GM12875 (cell line): ENCODE results near the gene FRYL.

ENCODE experiments used
- H3K4me3 ChIP-seq: one replicate; pipeline ENCODE4 v1.5.1; 2011; ENCODE audit warnings: low read depth, low read length, control low read depth
- CTCF ChIP-seq: IDR thresholded peaks from 2 replicates; pipeline ENCODE4 v1.5.1; 2011; ENCODE audit warnings: low read depth, mild to moderate bottlenecking, control low read depth, inconsistent platforms, low read length, moderate library complexity, borderline replicate concordance; ENCODE audit not compliant: insufficient read depth

FRYL gene

GRCh38 chr4:48498895-48499294, 281.2 kb downstream of the FRYL start:
- TF ChIP-seq CTCF = no peak
- no peak overlapping the region for H3K4me3 ChIP-seq

- H3K4me3 ChIP-seq = no peak overlapping the region
- TF ChIP-seq CTCF = no peak
Measured at GRCh38 chr4:48495941-48496340, 284.1 kb downstream of the FRYL start.

- no peak for TF ChIP-seq CTCF
- no peak overlapping the region for H3K4me3 ChIP-seq
Measured at GRCh38 chr4:48493452-48494100, 286.5 kb downstream of the FRYL start.

GRCh38 chr4:48491514-48492176, 288.4 kb downstream of the FRYL start:
- no peak for TF ChIP-seq CTCF
- no peak overlapping the region for H3K4me3 ChIP-seq

- H3K4me3 ChIP-seq = no peak overlapping the region
- TF ChIP-seq CTCF = no peak
Measured at GRCh38 chr4:48490680-48491513, 289.2 kb downstream of the FRYL start.

- peak within 1 kb of the TSS; percentile 29 for H3K4me3 ChIP-seq
- no peak for TF ChIP-seq CTCF
Measured at GRCh38 chr4:48490012-48490679, 289.9 kb downstream of the FRYL start, which contains the start of gene ZAR1. Gene ZAR1 (plus strand): TSS chr4:48490252. CDS start chr4:48490292, 40 bp downstream.
